GM21367 (cell line): Measurements from ENCODE around the gene NFILZ.

Source experiments
- ATAC-seq: cut with Tn5 transposase; IDR thresholded peaks from one replicate; pipeline ENCODE4 v1.9.1; 2021; ENCODE audit not compliant: unreplicated experiment

The NFILZ gene

DNA sequence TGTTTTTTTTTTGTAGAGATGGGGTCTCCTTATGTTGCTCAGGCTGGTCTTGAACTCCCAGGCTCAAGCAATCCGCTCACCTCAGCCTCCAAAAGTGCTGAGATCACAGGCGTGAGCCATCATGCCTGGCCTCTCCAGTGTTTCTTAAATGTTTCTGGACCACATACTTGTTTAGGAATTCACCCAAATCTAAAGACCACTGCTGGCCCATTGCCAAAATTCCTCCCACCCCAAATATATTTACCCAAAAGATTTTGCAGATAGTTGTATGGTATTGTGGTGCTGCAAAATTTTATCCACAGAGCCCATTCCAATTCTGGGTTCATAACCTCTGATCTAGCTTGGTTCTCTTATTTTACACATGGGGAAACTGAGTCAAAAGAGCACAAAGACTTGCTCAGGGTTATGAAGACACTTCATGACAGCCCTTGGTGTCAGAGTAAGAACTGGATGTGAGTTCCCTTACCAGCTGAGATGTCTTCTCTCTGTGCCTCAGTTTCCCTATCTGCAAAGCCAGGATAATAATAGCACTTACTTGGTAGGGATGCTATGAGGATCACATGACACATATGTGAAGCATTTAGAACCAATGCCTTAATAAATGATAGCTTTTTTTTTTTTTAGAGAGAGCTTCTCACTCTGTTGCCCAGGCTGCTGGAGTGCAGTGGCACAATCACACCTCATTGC lies 10.9 kb downstream of the NFILZ start:
- no peak for ATAC-seq

DNA sequence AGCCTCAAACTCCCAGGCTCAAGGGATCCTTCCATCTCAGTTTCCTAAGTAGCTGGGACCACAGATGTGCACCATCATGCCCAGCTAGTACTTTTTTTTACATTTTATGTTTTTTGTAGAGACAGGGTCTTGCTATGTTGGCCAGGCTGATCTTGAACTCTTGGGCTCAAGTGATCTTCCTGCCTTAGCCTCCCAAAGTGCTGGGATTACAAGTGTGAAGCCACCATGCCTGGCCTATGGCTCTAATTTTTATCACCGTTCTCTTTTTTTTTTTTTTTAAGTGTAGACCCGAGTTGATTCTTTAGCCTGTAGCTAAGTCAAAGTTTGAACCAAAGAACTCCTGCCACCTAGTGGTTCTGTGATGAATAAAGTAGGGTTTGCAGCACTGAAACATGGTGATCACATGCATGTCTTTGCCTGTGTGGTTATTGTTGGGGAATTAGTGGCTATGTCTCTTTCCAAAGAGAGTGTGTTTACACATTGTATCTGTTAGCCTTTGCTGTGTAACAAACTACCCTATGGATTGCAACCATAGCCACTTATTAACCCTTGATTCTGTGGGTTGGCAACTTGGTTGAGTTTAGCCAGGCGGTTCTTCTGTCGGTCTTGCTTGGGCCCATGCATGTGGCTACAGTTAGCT lies 11.6 kb downstream of the NFILZ start:
- no peak for ATAC-seq

DNA sequence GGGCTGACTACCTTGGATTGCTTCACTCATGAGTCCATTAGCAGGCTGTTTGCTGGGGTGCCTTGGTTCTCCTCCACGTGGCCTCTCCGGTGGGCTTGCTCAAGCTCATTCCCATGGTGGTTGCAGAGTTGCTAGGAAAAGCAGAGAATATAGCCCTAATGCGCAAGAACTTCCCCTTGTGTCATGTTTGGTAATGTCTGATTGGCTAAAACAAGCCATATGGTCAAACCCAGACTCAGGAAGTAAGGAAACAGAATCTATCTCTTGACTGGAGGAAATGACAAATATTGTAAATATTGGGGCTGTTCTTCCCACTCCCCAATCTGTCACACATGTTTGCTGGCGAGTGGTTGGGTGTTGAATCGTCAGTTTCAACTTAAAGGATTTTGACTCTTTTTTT lies 12.1 kb downstream of the NFILZ start:
- no peak for ATAC-seq

DNA sequence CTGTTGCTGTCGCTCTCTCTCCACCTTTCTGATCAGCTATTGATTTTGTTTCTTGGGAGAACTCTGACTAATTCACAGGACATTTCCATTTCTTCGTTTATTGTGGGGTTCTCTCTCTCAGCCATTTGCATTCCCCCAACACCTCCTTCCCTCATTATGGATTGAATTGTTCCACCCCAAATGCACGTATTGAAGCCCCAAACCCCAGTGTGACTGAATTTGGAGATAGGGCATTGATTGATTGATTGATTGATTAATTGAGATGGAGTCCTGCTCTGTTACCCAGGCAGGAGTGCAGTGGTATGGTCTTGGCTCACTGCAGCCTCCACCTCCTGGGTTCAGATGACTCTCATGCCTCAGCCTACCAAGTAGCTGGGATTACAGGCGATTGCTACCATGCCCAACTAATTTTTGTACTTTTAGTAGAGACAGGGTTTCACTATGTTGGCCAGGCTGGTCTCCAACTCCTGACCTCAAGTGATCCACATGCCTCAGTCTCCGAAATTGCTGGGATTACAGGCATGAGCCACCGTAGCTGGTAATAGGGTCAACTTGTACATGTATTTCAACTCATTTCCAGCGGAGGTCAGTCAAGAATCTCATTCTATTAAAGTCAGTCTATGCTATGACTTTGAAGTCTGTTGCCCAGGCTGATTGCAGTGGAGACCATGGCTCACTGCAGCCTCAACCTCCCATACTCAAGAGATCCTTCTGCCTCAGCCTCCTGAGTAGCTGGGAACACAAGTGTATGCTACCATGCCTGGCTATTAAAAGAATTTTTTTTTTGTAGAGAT lies 13.6 kb downstream of the NFILZ start:
- no peak for ATAC-seq

DNA sequence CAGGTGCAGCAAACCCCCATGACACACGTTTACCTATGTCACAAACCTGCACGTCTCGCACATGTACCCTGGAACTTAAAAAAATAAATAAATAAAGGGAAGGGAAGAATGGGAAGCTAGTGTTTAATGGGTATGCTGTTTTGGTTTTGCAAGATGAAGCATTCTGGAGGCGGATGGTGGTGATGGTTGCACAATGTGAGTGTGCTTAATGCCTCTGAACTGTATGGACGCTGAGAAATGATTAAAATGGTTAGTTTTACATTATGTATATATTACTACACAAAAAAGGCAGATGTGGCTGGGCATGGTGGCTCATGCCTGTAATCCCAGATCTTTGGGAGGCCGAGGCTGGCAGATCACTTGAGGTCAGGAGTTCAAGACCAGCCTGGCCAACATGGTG lies 17.8 kb downstream of the NFILZ start:
- ATAC-seq = no peak

DNA sequence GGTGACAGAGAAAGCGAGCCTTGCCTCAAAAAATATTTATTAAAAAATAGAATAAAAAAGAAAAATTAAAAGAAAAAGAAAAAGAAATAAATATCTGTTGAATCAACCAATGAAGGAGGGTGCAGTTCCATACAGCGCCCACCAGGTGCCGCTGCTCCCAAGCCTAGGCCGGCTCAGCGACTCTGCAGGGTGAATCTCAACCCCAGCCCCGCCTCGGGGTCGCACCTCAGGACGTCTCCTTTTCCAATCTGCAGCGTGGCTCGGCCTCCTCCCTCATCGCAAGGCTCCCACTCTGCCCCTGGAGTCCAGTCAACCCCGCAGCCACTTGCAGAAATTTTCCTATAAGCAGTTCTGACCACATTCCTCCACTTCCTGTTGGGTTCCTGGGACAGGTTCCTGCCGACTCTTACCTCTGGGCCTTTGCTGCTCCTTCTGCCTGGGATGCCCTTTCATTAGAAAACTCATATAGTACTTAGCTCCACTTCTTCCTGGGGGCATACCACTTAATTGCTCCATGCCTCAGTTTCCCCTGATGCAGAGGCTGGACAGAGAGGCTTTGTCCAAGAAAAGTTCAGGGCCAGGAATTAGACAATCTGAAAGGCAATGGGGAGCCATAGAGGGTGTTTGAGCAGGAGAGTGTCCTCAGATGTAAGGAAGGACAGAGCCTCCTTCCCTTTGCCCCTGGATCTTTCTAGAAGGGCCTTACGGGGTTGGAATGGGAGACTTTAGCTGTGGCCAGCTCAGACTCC lies 24.3 kb downstream of the NFILZ start:
- ATAC-seq = no peak

DNA sequence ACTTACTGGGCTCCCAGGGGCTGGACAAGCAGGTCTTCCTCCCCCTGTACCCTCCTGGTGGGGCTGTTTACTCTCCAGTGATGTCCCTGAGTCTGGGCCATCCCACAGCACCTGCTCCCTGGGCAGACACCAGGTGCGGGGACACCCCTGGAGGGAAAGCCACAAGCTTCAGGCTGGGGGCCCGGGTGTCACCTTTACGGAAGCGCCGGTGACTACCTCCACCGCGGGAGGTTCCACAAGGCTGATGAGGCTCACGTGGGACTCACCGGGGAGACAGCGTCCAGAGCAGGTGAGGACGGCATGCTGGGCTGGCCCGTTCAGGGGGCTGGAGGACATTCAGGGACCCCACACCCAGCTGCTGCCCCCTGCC lies 24.9 kb downstream of the NFILZ start:
- ATAC-seq = no peak

DNA sequence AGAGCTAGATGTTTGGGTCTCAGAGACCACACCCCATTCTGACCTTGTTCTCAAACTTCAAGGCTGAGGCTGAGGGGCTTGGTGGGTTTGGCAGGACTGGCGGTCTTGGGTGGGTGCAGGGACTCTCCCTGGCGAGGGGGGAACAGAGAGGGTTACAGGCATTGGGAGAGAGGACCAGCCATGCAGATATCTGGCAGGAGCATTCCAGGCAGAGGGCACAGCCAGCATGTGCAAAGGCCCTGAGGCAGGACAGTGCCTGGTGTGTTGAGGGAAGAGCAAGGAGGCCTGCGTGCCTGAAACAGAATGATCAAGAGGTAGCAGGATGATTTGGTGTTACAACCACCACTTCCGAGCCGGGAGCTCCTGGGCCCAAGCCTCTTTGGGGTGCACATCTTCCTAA lies 27.4 kb downstream of the NFILZ start:
- no peak for ATAC-seq

DNA sequence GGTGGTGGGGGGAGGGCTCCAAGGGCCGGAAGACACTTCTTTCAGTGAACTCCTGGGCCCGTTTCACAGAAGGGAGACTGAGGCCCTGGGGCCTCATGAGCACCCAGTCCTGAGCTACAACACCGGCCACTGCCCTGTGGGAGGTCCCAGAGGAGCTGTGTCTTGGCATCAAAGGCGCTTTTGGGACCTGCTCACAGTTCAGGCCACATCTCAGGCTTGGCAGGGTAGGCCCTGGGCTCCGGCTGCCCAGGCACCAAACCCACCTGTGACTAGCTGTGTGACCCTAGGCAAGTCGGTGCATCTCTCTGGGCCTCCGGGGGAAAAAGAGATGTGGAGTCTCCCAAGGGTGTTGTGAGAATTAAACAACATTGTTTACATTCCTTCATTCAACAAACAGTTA lies 29.5 kb downstream of the NFILZ start:
- no peak for ATAC-seq

DNA sequence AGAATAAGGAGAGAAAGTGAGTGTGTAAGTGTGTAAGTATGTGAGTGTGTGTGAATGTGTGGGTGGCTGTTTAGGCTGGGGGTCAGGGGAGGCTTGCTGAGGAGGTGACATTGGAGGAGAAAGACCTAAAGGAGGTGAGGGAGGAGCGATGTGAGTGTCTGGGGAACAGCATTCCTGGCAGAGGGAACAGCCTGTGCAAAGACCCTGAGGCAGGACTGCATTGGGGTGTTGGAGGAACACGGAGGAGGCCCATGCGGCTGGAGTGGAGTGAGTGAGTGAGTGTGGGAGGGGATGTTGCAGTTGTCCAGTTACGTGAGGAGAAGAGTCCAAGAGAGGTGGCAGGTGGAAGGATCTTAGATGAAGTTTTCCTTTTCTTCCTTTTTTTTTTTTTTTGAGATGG lies 31.8 kb downstream of the NFILZ start:
- no peak for ATAC-seq

DNA sequence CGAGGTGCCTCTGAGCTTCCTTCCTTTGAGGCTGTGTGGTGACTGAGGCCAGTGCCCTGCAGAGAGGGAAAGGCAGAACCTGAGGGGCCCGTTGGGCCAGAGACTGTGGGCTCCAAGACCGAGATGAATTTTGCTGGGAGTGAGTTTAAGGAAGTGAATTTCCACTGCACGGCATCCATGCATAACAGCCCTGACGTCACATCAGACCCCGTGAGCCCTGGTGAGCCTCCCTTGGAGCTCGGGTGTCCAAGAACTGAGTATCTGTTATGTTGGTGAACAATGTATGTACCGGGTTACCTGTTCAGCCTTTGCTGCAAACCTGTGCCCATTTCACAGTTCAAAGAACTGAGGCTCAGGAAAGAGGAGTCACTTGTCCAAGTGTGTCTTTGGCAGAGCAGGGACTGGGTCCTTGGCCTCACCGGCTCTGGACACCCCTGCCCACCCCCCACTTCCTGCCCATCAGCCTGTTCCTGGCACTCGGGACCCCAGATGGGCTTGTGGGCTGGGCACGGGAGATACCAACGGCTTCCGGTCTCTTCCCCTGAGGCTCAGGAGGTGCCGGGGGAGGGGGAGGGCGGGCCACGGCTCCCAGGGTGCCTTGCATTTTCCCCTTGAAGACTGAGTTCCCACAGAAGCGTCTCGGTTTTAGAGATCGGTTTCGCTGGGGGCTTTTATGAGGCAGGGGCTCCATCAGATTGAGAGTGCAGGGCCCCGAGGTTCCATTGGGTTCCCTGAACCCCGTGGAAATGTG lies 33.7 kb downstream of the NFILZ start:
- no peak for ATAC-seq

DNA sequence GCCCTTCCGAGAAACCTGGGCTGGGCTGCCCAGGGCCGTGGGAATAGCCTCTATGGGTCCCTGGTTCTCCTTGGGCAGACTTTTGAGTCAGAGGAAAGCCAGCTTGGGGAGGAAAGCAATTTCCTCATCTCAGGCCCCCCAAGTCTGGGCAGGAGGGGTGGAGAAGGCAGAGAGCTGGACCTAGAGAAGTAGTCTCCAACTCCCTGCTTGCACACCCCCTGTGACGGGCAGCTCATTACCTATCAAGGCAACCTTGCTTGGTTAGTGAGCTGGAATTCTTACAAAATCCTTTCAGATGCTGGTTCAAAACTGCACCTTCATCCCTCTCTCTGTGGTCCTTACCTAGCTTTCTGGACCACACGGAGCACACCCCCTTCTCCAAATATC lies 34.2 kb downstream of the NFILZ start:
- no peak for ATAC-seq

DNA sequence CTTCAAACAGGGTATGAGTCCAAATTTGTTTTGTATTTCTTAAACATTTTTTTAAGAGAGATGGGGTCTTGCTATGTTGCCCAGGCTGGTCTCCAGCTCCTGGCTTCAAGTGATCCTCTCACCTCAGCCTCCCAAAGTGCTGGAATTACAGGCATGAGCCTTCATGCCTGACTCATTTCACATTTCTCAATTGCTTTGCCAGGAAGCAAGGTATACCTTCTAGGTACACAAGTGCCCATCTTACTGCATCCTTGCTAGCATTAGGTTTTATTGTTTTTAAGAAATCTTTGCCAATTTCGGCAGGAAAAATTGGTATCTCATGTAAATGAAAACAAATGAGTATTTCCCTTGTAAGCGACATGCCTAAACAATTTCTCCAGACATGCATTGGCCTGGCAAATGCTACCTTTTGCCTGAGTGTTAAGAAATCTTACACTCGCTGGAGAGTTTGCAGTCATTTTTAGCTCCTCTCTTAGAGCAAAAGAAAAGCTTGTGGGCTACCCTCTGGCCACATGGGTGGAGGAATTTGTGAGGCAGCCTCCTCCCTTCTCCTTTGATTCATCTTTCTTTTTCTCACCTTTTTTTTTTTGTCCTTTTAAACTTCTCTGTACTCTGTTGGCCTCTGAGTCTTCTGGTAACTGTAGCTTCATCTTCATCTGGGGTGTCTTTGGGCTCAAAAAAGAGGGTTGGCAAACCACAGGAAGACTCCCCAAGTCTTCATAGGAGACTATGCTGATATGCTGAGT lies 35.2 kb downstream of the NFILZ start:
- no peak for ATAC-seq

DNA sequence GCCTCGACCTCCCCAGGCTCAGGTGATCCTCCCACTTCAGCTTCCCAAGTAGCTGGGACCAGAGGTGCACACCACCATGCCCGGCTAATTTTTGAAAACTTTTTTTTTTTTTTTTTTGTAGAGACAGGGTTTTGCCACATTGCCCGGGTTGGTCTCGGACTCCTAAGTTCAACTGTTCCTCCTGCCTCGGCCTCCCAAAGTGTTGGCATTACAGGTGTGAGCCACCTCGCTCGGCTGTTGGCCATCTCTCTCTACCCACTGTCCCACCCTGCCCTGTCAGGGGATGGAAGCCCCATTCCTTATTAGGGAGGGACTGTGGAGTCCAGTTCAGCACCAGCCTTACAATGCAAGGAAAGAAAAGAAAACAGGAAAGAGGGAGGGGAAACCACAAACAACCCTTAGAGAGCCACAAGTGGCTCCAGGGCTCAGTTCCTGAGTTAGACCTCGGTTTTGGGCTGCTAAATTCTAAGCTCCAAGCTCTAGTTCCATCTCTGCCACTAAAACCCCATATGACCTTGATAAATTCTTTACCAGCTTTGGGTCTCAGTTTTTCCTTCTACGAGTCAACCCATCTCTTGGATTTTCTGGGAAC lies 36.5 kb downstream of the NFILZ start:
- no peak for ATAC-seq

DNA sequence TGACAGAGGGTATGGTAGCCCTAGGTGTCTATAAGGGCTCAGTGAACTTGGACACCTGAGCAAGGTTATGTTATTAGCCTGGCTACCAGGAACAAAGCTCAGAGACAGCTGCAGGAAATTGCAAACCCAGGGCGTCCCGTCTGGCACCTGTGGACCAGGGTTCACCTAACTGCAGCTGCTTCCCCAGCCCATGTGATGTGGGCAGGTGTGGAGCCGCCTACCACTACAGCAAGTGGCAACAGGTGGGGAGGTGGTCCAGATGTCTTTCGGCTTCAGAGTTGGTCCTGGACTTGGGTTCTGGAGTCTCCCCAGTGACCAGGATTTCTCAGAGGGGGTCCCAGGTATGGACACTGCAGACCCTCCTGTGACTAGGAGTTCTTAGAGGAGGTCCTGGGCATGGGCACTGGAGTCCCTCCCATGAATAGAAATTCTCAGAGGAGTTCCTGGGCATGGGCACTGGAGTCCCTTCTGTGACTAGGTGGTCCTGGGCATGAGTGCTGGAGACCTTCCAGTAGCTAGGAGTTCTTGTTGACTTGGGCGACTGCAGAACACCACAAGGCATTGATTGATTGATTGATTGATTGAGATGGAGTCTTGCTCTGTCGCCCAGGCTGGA lies 43.0 kb downstream of the NFILZ start:
- no peak for ATAC-seq

DNA sequence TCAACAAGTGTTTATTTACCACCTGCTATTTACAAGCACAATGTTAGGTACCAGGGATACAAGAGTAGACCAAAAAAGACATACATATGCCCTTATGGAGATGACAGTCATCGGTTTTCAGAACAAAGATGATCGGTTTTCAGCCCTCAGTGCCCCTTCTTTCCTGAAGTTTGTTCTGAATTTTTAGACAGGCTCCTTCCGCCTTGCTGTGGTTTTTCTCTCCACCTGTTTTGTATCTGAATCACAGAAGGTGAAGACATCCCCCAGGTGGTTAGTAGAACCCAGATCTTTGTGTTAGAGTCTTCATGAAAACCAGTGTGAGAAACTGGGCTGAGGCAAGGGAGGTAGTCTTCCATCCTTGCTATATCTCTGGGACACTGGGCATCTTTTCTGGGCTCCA lies 44.6 kb downstream of the NFILZ start:
- no peak for ATAC-seq

DNA sequence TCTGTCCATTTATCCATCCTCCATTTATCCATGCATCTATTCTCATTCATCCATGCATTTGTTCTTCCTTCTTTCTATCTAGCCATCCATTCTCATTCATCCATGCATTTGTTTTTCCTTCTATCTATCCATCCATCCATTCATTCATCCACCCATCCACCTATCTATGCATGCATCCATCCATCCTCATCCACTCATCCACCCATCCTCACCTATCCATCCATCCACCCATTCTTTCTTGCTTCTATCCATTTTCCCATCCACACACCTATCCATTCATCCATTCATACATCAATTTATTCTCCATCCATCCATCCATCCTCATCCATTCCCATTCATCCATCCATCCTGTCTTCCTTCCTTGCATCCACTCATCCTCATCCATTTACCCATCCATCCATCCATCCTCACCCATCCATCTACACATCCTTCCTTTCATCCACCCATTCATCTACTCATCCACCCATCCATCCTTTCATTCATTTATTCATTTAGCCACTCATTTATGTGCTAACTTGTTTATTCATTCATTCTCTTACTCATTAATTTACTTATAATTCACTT lies 47.9 kb downstream of the NFILZ start:
- ATAC-seq = no peak
